HepG2 (cell line): ENCODE results near the gene SOCS1. TPM values are rescaled to one million over a fixed set of nuclear protein-coding genes. Genes with fewer than 3 reads are reported as not detected.

ENCODE experiments used
- CBFB ChIP-seq: sonication (generic); formaldehyde crosslinking; IDR thresholded peaks from 2 replicates; pipeline ENCODE4 v1.4.0; 2020; ENCODE audit warnings: missing genetic modification reagents
- CHD2 ChIP-seq: IDR thresholded peaks from 2 replicates; pipeline ENCODE4 v1.6.1; 2011; ENCODE audit warnings: low read depth, low read length, improper control_type of control experiment
- FUBP1 ChIP-seq: sonication (generic); formaldehyde crosslinking; IDR thresholded peaks from 2 replicates; pipeline ENCODE4 v1.5.1; 2020; ENCODE audit warnings: missing genetic modification reagents, mild to moderate bottlenecking, borderline replicate concordance
- GABPA ChIP-seq, 2 experiments: IDR thresholded peaks; 2 replicates each; pipeline ENCODE4 v1.6.1; 2011 to 2016; ENCODE audit warnings: low read depth in 2 of 2, low read length in 1 of 2, missing biosample characterization in 1 of 2, missing genetic modification characterization in 1 of 2
- KDM2A ChIP-seq: sonication (generic); formaldehyde crosslinking; IDR thresholded peaks from 2 replicates; pipeline ENCODE4 v1.4.0; 2020; ENCODE audit warnings: low read depth, missing genetic modification reagents, borderline replicate concordance
- MAZ ChIP-seq, 2 experiments: sonication (generic) in 1 of 2; formaldehyde crosslinking in 1 of 2; IDR thresholded peaks; 2 replicates each; pipeline versions ENCODE4 v1.5.0 to v1.6.1; 2012 to 2020; ENCODE audit warnings: low read depth in 2 of 2, mild to moderate bottlenecking in 2 of 2, borderline replicate concordance in 1 of 2, improper control_type of control experiment in 1 of 2, low read length in 1 of 2, missing genetic modification reagents in 1 of 2, moderate library complexity in 1 of 2
- MEIS2 ChIP-seq: sonication (generic); formaldehyde crosslinking; IDR thresholded peaks from 2 replicates; pipeline ENCODE4 v1.9.0; 2021; ENCODE audit warnings: mild to moderate bottlenecking, missing genetic modification reagents
- MTERF4 ChIP-seq: sonication (generic); formaldehyde crosslinking; IDR thresholded peaks from 2 replicates; pipeline ENCODE4 v1.8.0; 2023; ENCODE audit warnings: mild to moderate bottlenecking, missing genetic modification reagents
- PHF21A ChIP-seq: sonication (generic); formaldehyde crosslinking; IDR thresholded peaks from 2 replicates; pipeline ENCODE4 v1.5.0; 2020; ENCODE audit warnings: mild to moderate bottlenecking, missing genetic modification reagents
- POLR2AphosphoS2 ChIP-seq: IDR thresholded peaks from 2 replicates; pipeline ENCODE4 v1.6.1; 2011; ENCODE audit warnings: low read depth, low read length, improper control_type of control experiment
- ZNF468 ChIP-seq: sonication (generic); formaldehyde crosslinking; IDR thresholded peaks from 2 replicates; pipeline ENCODE4 v1.8.0; 2022; ENCODE audit warnings: mild to moderate bottlenecking, moderate library complexity, missing genetic modification reagents
- polyA plus RNA-seq, 8 experiments: library from polyadenylated mRNA; depleted of rRNA in 3 of 8; stranded (reverse) in 7 of 8; unstranded in 1 of 8; fragments of >200 nt; fragmentation: Illumina TruSeq in 4 of 8; extraction: Trizol in 4 of 8; gene quantifications; 2 replicates each; pipeline versions ENCODE4 v1.2.1 to v1.2.3, GENCODE V29; 2011 to 2016; ENCODE audit warnings: low read depth in 4 of 8, missing spikeins in 1 of 8, mixed read lengths in 1 of 8; ENCODE audit not compliant: insufficient read depth in 1 of 8
- total RNA-seq, 5 experiments: library from RNA; depleted of rRNA; stranded (reverse); fragments of >200 nt; fragmentation: Illumina TruSeq; extraction: Trizol; gene quantifications; 2 replicates each; pipeline ENCODE4 v1.2.3, GENCODE V29; 2016; ENCODE audit warnings: low read depth in 1 of 5
- TF ChIP-seq, protein P1 (sequence below): sonication (generic); formaldehyde crosslinking; conservative IDR thresholded peaks from 2 replicates; pipeline ENCODE4 v1.4.0; 2020; ENCODE audit warnings: missing genetic modification reagents
- TF ChIP-seq, protein P2 (sequence below), 2 experiments: sonication (generic) in 1 of 2; formaldehyde crosslinking in 1 of 2; IDR thresholded peaks; 2 replicates each; pipeline versions ENCODE4 v1.4.0 to v1.6.1; 2018 to 2020; ENCODE audit warnings: missing genetic modification reagents in 2 of 2, borderline replicate concordance in 1 of 2, low read depth in 1 of 2, mild to moderate bottlenecking in 1 of 2, missing biosample characterization in 1 of 2
- TF ChIP-seq, protein P3 (sequence below): sonication (generic); formaldehyde crosslinking; IDR thresholded peaks from 2 replicates; pipeline ENCODE4 v1.9.0; 2021; ENCODE audit warnings: missing genetic modification reagents, borderline replicate concordance
- TF ChIP-seq, protein P4 (sequence below): IDR thresholded peaks from 2 replicates; pipeline ENCODE4 v1.6.1; 2016

The SOCS1 gene
- total and polyA plus RNA-seq, 2 of the 13 experiments (the other 11 are each of a cell fraction or from before 2014, with no cell fraction given) = 5.3 to 6.3 TPM

GRCh38 chr16:11276896-11277593 is 21.0 kb upstream of the SOCS1 start (continued):
- TF ChIP-seq FUBP1 (CRISPR knock-in tag) = 0 out of 2 replicates have a peak, but pooled peaks have one; percentile 81
- TF ChIP-seq PHF21A (CRISPR knock-in tag) = 0 out of 2 replicates have a peak, but pooled peaks have one; percentile 29
- no peak for TF ChIP-seq ZNF468 (CRISPR knock-in tag)
- TF ChIP-seq, protein P1, sequence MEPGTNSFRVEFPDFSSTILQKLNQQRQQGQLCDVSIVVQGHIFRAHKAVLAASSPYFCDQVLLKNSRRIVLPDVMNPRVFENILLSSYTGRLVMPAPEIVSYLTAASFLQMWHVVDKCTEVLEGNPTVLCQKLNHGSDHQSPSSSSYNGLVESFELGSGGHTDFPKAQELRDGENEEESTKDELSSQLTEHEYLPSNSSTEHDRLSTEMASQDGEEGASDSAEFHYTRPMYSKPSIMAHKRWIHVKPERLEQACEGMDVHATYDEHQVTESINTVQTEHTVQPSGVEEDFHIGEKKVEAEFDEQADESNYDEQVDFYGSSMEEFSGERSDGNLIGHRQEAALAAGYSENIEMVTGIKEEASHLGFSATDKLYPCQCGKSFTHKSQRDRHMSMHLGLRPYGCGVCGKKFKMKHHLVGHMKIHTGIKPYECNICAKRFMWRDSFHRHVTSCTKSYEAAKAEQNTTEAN (CRISPR knock-in tag) = no peak
- TF ChIP-seq, protein P2, sequence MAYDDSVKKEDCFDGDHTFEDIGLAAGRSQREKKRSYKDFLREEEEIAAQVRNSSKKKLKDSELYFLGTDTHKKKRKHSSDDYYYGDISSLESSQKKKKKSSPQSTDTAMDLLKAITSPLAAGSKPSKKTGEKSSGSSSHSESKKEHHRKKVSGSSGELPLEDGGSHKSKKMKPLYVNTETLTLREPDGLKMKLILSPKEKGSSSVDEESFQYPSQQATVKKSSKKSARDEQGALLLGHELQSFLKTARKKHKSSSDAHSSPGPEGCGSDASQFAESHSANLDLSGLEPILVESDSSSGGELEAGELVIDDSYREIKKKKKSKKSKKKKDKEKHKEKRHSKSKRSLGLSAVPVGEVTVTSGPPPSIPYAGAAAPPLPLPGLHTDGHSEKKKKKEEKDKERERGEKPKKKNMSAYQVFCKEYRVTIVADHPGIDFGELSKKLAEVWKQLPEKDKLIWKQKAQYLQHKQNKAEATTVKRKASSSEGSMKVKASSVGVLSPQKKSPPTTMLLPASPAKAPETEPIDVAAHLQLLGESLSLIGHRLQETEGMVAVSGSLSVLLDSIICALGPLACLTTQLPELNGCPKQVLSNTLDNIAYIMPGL (CRISPR knock-in tag; IDR thresholded peaks at IDR 0.05; ENCODE audit: borderline replicate concordance in 1 of 2, low read depth in 1 of 2) = no peak
- TF ChIP-seq, protein P3, sequence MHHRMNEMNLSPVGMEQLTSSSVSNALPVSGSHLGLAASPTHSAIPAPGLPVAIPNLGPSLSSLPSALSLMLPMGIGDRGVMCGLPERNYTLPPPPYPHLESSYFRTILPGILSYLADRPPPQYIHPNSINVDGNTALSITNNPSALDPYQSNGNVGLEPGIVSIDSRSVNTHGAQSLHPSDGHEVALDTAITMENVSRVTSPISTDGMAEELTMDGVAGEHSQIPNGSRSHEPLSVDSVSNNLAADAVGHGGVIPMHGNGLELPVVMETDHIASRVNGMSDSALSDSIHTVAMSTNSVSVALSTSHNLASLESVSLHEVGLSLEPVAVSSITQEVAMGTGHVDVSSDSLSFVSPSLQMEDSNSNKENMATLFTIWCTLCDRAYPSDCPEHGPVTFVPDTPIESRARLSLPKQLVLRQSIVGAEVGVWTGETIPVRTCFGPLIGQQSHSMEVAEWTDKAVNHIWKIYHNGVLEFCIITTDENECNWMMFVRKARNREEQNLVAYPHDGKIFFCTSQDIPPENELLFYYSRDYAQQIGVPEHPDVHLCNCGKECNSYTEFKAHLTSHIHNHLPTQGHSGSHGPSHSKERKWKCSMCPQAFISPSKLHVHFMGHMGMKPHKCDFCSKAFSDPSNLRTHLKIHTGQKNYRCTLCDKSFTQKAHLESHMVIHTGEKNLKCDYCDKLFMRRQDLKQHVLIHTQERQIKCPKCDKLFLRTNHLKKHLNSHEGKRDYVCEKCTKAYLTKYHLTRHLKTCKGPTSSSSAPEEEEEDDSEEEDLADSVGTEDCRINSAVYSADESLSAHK (CRISPR knock-in tag) = no peak
- no peak for TF ChIP-seq KDM2A (CRISPR knock-in tag)
- no peak for TF ChIP-seq MAZ (IDR thresholded peaks at IDR 0.05; ENCODE audit: borderline replicate concordance, low read depth, low read length)
- no peak for TF ChIP-seq MAZ (CRISPR knock-in tag; IDR thresholded peaks at IDR 0.05; ENCODE audit: low read depth)
- no peak for TF ChIP-seq MEIS2
- TF ChIP-seq GABPA (IDR thresholded peaks at IDR 0.05; ENCODE audit: low read depth, low read length) = no peak
- TF ChIP-seq GABPA (CRISPR knock-in tag; IDR thresholded peaks at IDR 0.05; ENCODE audit: low read depth) = no peak
- TF ChIP-seq MTERF4 = no peak; the same call in none of the 2 replicates
- no peak for TF ChIP-seq POLR2AphosphoS2
- TF ChIP-seq, protein P4, sequence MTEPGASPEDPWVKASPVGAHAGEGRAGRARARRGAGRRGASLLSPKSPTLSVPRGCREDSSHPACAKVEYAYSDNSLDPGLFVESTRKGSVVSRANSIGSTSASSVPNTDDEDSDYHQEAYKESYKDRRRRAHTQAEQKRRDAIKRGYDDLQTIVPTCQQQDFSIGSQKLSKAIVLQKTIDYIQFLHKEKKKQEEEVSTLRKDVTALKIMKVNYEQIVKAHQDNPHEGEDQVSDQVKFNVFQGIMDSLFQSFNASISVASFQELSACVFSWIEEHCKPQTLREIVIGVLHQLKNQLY (CRISPR knock-in tag) = no peak
- TF ChIP-seq CBFB (CRISPR knock-in tag) = no peak
- no peak for TF ChIP-seq CHD2
